Globus pallidus (tissue), 1 donor: ENCODE measurements around the gene LTBP1.
"Not testable (repeated sequence)": the region's sequence is repeated elsewhere in the genome, so short reads cannot be mapped to it uniquely, and the experiment has no call there.

Source experiments
- DNase-seq: peaks from one replicate; pipeline ENCODE4 v3.0.0-alpha.2; 2015; ENCODE audit warnings: low spot score

Gene LTBP1

GRCh38 chr2:33222309-33222708 is 275.6 kb downstream of the LTBP1 start:
- no peak for DNase-seq

GRCh38 chr2:33223856-33224255 is 277.1 kb downstream of the LTBP1 start:
- no peak for DNase-seq

- no peak for DNase-seq
Measured at GRCh38 chr2:33225350-33225749, 278.6 kb downstream of the LTBP1 start.

- no peak for DNase-seq
Measured at GRCh38 chr2:33226546-33226945, 279.8 kb downstream of the LTBP1 start.

GRCh38 chr2:33229646-33230045 is 282.9 kb downstream of the LTBP1 start:
- no peak for DNase-seq

GRCh38 chr2:33230195-33230594 is 283.4 kb downstream of the LTBP1 start:
- DNase-seq = no peak

GRCh38 chr2:33230842-33231241 is 284.1 kb downstream of the LTBP1 start:
- DNase-seq = no peak

GRCh38 chr2:33235559-33235958 is 288.8 kb downstream of the LTBP1 start:
- not testable (repeated sequence) for DNase-seq

GRCh38 chr2:33236482-33237385 is 290.0 kb downstream of the LTBP1 start:
- no peak for DNase-seq

GRCh38 chr2:33238111-33238510 is 291.4 kb downstream of the LTBP1 start:
- DNase-seq = no peak

- DNase-seq = no peak
Measured at GRCh38 chr2:33240178-33240577, 293.4 kb downstream of the LTBP1 start.

GRCh38 chr2:33241072-33241471 is 294.3 kb downstream of the LTBP1 start:
- DNase-seq = no peak

GRCh38 chr2:33241581-33241980 is 294.8 kb downstream of the LTBP1 start:
- no peak for DNase-seq

- no peak for DNase-seq
Measured at GRCh38 chr2:33242845-33243244, 296.1 kb downstream of the LTBP1 start.

GRCh38 chr2:33246432-33246831 is 299.7 kb downstream of the LTBP1 start:
- no peak for DNase-seq

- DNase-seq = no peak
Measured at GRCh38 chr2:33247365-33247764, 300.6 kb downstream of the LTBP1 start.

- DNase-seq = no peak
Measured at GRCh38 chr2:33250417-33251029, 303.8 kb downstream of the LTBP1 start.

GRCh38 chr2:33256162-33256755 is 309.5 kb downstream of the LTBP1 start:
- DNase-seq = no peak

- DNase-seq = no peak
Measured at GRCh38 chr2:33258387-33258786, 311.6 kb downstream of the LTBP1 start.

GRCh38 chr2:33262097-33262496 is 315.3 kb downstream of the LTBP1 start:
- DNase-seq = no peak

GRCh38 chr2:33264766-33265165 is 318.0 kb downstream of the LTBP1 start:
- no peak for DNase-seq

GRCh38 chr2:33265584-33266338 is 319.0 kb downstream of the LTBP1 start:
- DNase-seq = no peak
